GM19468 (cell line): Measurements from ENCODE around the gene MAN2C1.
"Not testable (repeated sequence)": the region's sequence is repeated elsewhere in the genome, so short reads cannot be mapped to it uniquely, and the experiment has no call there.

Experiments
- ATAC-seq: cut with Tn5 transposase; IDR thresholded peaks from one replicate; pipeline ENCODE4 v1.9.1; 2021; ENCODE audit warnings: mild to moderate bottlenecking, moderate library complexity, moderate number of reproducible peaks; ENCODE audit not compliant: unreplicated experiment; ENCODE audit errors: extremely low read depth

MAN2C1 gene

GRCh38 chr15:75348034-75348561 lies 20.3 kb downstream of the MAN2C1 start:
- ATAC-seq: no peak

- ATAC-seq: peak; percentile 38
Measured at GRCh38 chr15:75347222-75348033, 21.0 kb downstream of the MAN2C1 start.

- no peak for ATAC-seq
Measured at GRCh38 chr15:75346796-75347221, 21.6 kb downstream of the MAN2C1 start, which contains the start of gene NEIL1. Gene NEIL1 (plus strand): TSS chr15:75347039. CDS start chr15:75348906, 1,867 bp downstream.

- ATAC-seq: not testable (repeated sequence)
Measured at GRCh38 chr15:75343953-75344352, 24.5 kb downstream of the MAN2C1 start.

- ATAC-seq: no peak
Measured at GRCh38 chr15:75342221-75342620, 26.2 kb downstream of the MAN2C1 start.

GRCh38 chr15:75339531-75340240 lies 28.7 kb downstream of the MAN2C1 start:
- ATAC-seq: no peak

GRCh38 chr15:75338661-75339240 lies 29.7 kb downstream of the MAN2C1 start:
- ATAC-seq: no peak

GRCh38 chr15:75335705-75336355 lies 32.6 kb downstream of the MAN2C1 start, which contains the start of gene COMMD4:
Gene COMMD4 (plus strand): TSS chr15:75336063. CDS start chr15:75336090, 27 bp downstream.
- no peak for ATAC-seq

GRCh38 chr15:75335313-75335704 lies 33.1 kb downstream of the MAN2C1 start:
- no peak for ATAC-seq

GRCh38 chr15:75333654-75334419 lies 34.6 kb downstream of the MAN2C1 start:
- not testable (repeated sequence) for ATAC-seq

GRCh38 chr15:75332093-75332492 lies 36.3 kb downstream of the MAN2C1 start:
- not testable (repeated sequence) for ATAC-seq

GRCh38 chr15:75329571-75329970 lies 38.8 kb downstream of the MAN2C1 start:
- no peak for ATAC-seq

- ATAC-seq: no peak
Measured at GRCh38 chr15:75328493-75329314, 39.7 kb downstream of the MAN2C1 start.

GRCh38 chr15:75327491-75327890 lies 40.9 kb downstream of the MAN2C1 start:
- ATAC-seq: no peak

- no peak for ATAC-seq
Measured at GRCh38 chr15:75327005-75327404, 41.4 kb downstream of the MAN2C1 start.

GRCh38 chr15:75325922-75326321 lies 42.5 kb downstream of the MAN2C1 start:
- ATAC-seq: no peak

GRCh38 chr15:75321711-75322110 lies 46.7 kb downstream of the MAN2C1 start:
- ATAC-seq: no peak

- not testable (repeated sequence) for ATAC-seq
Measured at GRCh38 chr15:75319231-75319897, 49.0 kb downstream of the MAN2C1 start.
